SIG-M5 (cell line): Measurements from ENCODE around the gene COL6A5.
"Not testable (repeated sequence)": the region's sequence is repeated elsewhere in the genome, so short reads cannot be mapped to it uniquely, and the experiment has no call there.

Experiments
- DNase-seq: peaks from one replicate; lab custom pipeline; 2025; lab: John Stamatoyannopoulos, UW

COL6A5 gene

DNA sequence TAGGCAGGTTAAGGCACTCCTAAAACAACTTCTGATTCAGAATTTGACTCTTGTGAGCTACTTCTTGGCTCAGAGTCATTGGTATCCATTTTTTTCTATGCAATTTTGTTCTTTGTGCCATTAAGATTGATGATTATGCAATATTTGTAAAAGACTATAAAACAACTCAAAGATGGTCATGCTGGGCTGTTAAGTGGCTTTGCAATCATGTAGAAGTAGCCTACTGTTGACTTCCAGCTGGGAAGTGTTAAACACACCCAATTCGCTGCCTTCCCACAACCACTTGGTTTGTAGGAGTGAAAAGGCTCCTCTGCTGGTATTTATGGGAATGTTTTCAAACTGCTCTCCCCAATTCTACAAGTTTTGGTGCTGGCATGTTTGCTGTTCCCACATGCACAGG lies 96.8 kb downstream of the COL6A5 start:
- no peak for DNase-seq

DNA sequence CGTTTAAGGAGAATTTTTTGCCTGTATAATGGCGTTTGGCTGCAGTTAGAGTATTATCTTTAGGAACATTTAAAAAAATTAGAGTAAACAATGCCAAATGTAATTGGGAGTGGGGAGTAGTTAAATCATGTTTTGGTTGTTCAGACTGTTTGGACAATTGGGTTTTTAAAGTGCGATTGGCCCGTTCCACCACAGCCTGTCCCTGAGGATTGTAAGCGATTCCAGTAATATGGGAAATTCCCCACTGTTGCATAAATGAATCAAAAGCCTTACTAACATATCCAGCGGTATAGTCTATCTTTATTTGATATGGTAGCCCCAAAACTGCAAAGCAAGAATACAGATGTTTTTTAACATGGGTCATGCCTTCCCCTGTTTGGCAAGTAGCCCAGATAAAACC lies 101.4 kb downstream of the COL6A5 start:
- not testable (repeated sequence) for DNase-seq

- DNase-seq: not testable (repeated sequence)
These were observed 102.7 kb downstream of the COL6A5 start for GRCh38 chr3:130448155-130448554.

GRCh38 chr3:130456540-130456939 lies 111.1 kb downstream of the COL6A5 start:
- DNase-seq: no peak

GRCh38 chr3:130457671-130458070 lies 112.2 kb downstream of the COL6A5 start:
- DNase-seq: no peak

GRCh38 chr3:130459944-130460343 lies 114.5 kb downstream of the COL6A5 start:
- DNase-seq: no peak

DNA sequence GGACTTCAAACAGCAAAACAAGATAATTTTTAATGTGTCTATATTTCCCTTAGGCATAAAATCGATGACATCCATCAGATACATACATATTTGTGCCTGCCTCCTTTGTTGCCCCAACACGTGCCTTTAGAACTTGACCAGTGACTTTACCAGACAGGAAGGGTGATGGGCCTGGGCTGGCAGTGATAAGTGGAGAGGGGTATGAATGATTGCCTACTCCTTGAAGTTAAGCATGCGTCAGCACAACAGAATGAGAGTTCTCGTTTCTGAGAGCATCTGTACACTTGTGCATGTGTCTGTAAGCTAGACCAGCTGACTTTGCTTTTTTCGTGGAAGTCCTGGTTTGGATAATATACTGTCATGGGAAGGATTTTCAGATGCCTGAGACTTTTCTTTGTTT lies 116.6 kb downstream of the COL6A5 start:
- DNase-seq: no peak

- no peak for DNase-seq
These were observed 117.7 kb downstream of the COL6A5 start for GRCh38 chr3:130463221-130463620.

- no peak for DNase-seq
These were observed 120.0 kb downstream of the COL6A5 start for GRCh38 chr3:130465521-130465920.

DNA sequence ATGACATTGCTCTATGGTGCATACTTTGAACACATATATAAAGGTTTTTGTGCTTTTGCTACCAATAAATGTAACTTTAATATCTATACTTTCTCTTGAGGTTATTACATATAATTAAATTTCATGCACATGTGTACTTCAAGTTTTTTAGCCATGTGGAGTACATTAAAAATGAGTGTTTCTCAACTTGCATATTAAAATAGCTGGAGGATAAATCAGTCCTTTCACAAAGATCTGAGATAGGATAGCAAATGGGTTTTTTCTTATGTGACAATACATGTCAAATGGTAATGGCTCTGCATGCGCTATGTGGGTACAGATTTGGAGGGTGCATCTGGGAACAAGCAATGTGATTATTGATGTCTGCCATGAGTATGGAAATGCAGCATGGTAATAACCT lies 122.8 kb downstream of the COL6A5 start:
- no peak for DNase-seq

GRCh38 chr3:130470126-130470525 lies 124.7 kb downstream of the COL6A5 start:
- no peak for DNase-seq

- no peak for DNase-seq
These were observed 127.9 kb downstream of the COL6A5 start for GRCh38 chr3:130473416-130473815.

DNA sequence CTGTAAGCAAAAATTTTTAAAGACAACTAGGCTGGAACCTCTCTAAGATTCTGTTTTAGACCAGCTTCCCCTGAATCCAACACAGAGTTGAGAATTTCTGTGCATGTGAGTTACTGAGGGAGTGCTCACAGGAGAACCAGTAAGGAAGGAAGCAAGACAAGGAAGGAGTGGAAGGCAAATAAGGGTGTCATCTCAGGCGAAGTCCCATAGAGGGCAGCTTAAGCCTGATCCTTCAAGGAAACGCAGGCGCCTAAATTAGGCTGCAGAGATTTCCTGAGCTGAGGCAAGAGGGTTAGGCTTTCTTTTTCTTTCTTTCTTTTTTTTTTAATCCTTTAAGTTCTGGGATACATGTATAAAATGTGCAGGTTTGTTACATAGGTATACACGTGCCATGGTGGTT lies 135.3 kb downstream of the COL6A5 start:
- no peak for DNase-seq

DNA sequence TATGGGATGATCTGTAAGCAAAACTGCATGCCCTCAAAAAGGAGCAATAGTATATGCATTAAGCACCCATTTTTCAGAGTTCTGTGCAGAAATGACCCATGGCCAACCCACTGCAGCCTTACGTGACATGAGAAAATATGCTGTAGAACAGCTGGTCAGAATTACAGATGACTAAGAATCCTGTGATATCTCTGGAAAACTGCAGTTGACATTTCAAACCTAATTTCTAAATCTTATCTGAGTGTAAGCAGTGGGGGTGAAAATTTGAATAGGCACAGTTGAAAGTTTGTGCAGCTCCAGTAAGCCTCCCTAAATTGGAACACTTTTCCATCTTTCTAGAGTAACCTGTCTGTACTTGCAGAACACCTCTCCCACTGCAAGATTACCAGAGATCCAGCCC lies 142.8 kb downstream of the COL6A5 start:
- DNase-seq: no peak

DNA sequence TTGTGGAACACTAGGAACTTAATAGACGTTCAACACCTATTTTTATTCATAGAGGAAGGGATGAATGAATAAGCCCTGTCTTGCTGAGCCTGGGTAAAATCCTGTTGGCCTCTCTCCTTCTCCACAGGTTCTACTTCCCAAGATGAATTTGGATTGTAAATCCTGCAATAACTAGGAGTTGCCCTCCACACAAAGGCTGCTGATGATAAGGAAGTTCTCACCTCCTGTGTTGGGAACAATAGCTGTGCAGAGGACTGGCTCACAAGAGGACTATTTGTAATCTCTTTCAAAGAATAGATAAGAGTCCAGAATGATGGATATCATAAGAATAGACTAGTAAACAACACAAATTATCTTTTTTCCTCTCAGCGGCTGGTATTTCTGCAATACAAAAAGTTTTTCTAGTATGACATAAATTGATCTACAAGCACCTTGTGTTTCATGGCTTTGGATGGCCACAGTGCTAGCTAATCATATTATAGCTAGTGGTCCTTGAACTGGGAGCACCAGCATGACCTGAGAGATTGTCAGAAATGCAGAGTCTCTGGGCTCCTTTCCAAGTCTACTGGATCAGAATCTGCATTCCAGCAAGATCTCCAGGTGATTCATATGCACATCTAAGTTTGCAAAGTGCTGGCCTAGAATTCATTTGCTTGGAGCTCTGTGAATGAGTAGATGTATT lies 143.4 kb downstream of the COL6A5 start:
- no peak for DNase-seq

DNA sequence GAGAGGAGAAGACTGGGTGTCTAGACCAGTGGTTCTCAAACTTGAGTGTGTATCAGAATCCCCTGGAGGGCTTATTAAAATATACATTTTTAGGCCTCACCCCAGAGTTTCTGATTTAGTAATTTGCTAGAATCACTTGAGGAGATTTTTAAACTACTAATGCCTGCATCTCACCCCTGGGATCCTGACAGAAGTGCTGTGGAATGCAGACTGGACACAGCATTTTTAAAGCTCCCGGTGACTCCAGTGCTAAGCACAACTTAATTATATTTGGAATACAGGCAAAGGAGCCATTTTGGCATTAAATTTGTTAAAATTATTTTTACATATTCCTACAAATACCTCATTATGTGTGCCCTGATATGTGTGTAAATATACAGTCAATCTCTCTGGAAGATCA lies 144.8 kb downstream of the COL6A5 start:
- DNase-seq: no peak

GRCh38 chr3:130491431-130491830 lies 146.0 kb downstream of the COL6A5 start:
- DNase-seq: no peak

DNA sequence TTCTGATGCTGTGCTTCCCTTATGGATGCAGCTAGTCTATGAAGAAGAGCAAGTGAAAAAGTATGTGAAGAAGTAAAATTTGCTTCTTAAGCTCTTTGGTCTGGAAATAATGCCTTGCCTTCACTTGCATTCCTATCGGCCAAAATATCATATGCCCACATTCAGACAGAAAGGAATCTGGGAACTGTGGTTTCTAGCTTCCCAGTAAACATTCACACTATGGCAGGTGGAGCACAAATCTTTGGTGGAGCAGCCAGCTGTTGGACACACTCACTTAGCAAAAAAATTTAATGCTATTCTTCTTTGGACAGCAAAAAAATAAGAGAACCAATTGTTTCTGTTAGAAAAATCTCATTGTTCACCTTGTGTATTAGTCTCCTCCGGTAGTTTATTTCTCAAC lies 159.2 kb downstream of the COL6A5 start:
- no peak for DNase-seq

GRCh38 chr3:130506031-130506430 lies 160.6 kb downstream of the COL6A5 start:
- no peak for DNase-seq

- DNase-seq: no peak
These were observed 162.3 kb downstream of the COL6A5 start for GRCh38 chr3:130507746-130508145.

DNA sequence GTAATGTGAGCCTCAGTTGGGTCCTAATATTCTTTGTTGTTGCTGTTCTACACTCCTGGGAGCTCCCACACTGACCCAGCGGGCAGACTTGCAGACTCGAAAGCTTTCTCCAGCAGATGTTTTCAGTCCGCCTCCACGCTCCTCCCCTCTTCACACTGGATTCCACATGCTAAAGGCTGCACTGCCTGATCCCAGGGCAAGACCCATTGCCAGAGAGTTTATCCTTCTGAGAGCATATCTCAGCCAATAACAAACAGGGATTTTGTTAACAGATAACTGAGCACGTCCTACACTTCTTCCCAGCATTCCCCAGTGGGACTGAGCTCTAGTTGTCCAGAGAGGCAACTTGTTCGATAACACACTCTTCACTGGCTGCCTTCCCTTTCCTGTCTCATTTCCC lies 163.5 kb downstream of the COL6A5 start:
- no peak for DNase-seq

DNA sequence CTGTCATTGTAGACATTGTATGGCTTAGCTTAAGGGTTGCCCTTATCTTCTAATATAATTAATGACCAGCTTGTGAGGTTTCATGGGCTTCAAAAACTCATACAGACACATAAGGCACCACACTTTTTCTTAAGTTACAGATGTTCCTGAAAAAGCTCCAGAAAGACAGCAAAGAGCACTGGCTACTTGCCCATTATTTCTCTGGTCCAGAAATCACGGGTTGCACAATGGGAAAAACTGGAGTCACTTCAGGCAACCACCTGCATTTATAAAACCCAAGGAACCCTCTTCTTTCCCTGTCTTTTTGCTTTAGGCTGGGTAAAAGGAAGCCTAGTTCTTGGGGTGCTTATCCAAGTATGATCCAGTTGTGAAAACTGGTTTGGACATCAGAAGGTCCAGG lies 169.2 kb downstream of the COL6A5 start:
- DNase-seq: no peak

- no peak for DNase-seq
These were observed 170.3 kb downstream of the COL6A5 start for GRCh38 chr3:130515755-130516154.
